ENCODE data around the gene GNL3. TPM values are rescaled to one million over a fixed set of nuclear protein-coding genes. Genes with fewer than 3 reads are reported as not detected.
A peak's percentile ranks its signal among the peaks of the same experiment; 100 is the strongest.

GNL3 gene
- total RNA-seq = 100 to 1,000 TPM; 167 to 172 TPM

GRCh38 chr3:52685709-52686691, at the start of gene GNL3, which contains the start of gene PBRM1:
Gene GNL3 (plus strand): TSS chr3:52686032. CDS start chr3:52686093, 61 bp downstream.
Gene PBRM1 (minus strand): TSS chr3:52685913.
- ChIA-PET POLR2A (interaction anchor here (0.9 to 3.2 kb wide), 8 partner anchors 10 to 408 kb away, joined by 3 to 25 read pairs (median 4); partner anchors contain the start of genes GLT8D1, SPCS1, UQCC5 and WDR82), CTCF (interaction anchor here (2.1 kb wide), 1 partner anchor 15 kb away, joined by 11 read pairs; no protein-coding TSS in a partner anchor)
- Mint-ChIP-seq H3K4me1 (ENCODE audit: low read depth) (peaks cover 72% of the 10 kb centered on the region), H3K36me3 (peaks cover 60% of the 10 kb centered on the region), H3K27ac (peak within 1 kb of the TSS; percentile 96), H3K9me3 (no peaks in the 10 kb centered on the region), H3K4me3 (peak within 1 kb of the TSS; percentile 91), H3K27me3 (no peaks in the 10 kb centered on the region)
- intact Hi-C loops (cut with micrococcal nuclease) = loop anchor here (1.0 to 10.0 kb wide), 5 partner anchors 15 to 359 kb away; partner anchors contain the start of genes NISCH, SFMBT1, SPCS1 and UQCC5
- DNase-seq = peak; percentile 96

- intact Hi-C loops (cut with micrococcal nuclease) = no loop called here
- Mint-ChIP-seq H3K27ac (no peak overlapping the region), H3K27me3 (no peaks in the 10 kb centered on the region), H3K9me3 (no peaks in the 10 kb centered on the region), H3K36me3 (peaks cover 25% of the 10 kb centered on the region), H3K4me1 (ENCODE audit: low read depth) (no peaks in the 10 kb centered on the region), H3K4me3 (no peak overlapping the region)
- POLR2A ChIA-PET = no interaction called here
- no peak for DNase-seq
- CTCF ChIA-PET = no interaction called here
Observed at GRCh38 chr3:52636673-52637072, 49.2 kb upstream of the GNL3 start.

GRCh38 chr3:52645549-52645948, 40.3 kb upstream of the GNL3 start:
- peaks cover 3% of the 10 kb centered on the region for H3K4me1 Mint-ChIP-seq (ENCODE audit: low read depth)
- no peak overlapping the region for H3K27ac Mint-ChIP-seq
- H3K4me3 Mint-ChIP-seq = no peak overlapping the region
- intact Hi-C loops (cut with micrococcal nuclease) = no loop called here
- H3K9me3 Mint-ChIP-seq = no peaks in the 10 kb centered on the region
- POLR2A ChIA-PET = interaction anchor here (0.7 kb wide), 1 partner anchor 86 kb away, joined by 7 read pairs; no protein-coding TSS in a partner anchor
- H3K27me3 Mint-ChIP-seq = no peaks in the 10 kb centered on the region
- H3K36me3 Mint-ChIP-seq = peaks cover 48% of the 10 kb centered on the region
- no peak for DNase-seq
- CTCF ChIA-PET = no interaction called here

- H3K27ac Mint-ChIP-seq = no peak overlapping the region
- ChIA-PET POLR2A (no interaction called here), CTCF (no interaction called here)
- no peak overlapping the region for H3K4me3 Mint-ChIP-seq
- intact Hi-C loops (cut with micrococcal nuclease) = no loop called here
- peaks cover 51% of the 10 kb centered on the region for H3K36me3 Mint-ChIP-seq
- no peak for DNase-seq
- no peaks in the 10 kb centered on the region for H3K9me3 Mint-ChIP-seq
- no peaks in the 10 kb centered on the region for H3K27me3 Mint-ChIP-seq
- H3K4me1 Mint-ChIP-seq (ENCODE audit: low read depth) = peaks cover 8% of the 10 kb centered on the region
Observed at GRCh38 chr3:52649461-52650210, 36.2 kb upstream of the GNL3 start.

- POLR2A ChIA-PET = no interaction called here
- Mint-ChIP-seq H3K9me3 (no peaks in the 10 kb centered on the region), H3K27ac (peak overlapping the region; percentile 18), H3K4me1 (ENCODE audit: low read depth) (peaks cover 8% of the 10 kb centered on the region), H3K36me3 (peaks cover 49% of the 10 kb centered on the region), H3K27me3 (no peaks in the 10 kb centered on the region), H3K4me3 (no peak overlapping the region)
- no peak for DNase-seq
- intact Hi-C loops (cut with micrococcal nuclease) = no loop called here
- CTCF ChIA-PET = interaction anchor here (1.2 kb wide), 1 partner anchor 31 kb away, joined by 4 read pairs; no protein-coding TSS in a partner anchor
Observed at GRCh38 chr3:52650439-52650838, 35.4 kb upstream of the GNL3 start.

GRCh38 chr3:52651592-52651991, 34.2 kb upstream of the GNL3 start:
- CTCF ChIA-PET = no interaction called here
- Mint-ChIP-seq H3K27me3 (no peaks in the 10 kb centered on the region), H3K4me1 (ENCODE audit: low read depth) (peaks cover 16% of the 10 kb centered on the region), H3K27ac (no peak overlapping the region), H3K9me3 (no peaks in the 10 kb centered on the region), H3K4me3 (no peak overlapping the region), H3K36me3 (peaks cover 50% of the 10 kb centered on the region)
- POLR2A ChIA-PET = no interaction called here
- no peak for DNase-seq
- intact Hi-C loops (cut with micrococcal nuclease) = no loop called here

- ChIA-PET CTCF (no interaction called here), POLR2A (no interaction called here)
- no peaks in the 10 kb centered on the region for H3K9me3 Mint-ChIP-seq
- no peak for DNase-seq
- intact Hi-C loops (cut with micrococcal nuclease) = no loop called here
- H3K4me3 Mint-ChIP-seq = no peak overlapping the region
- peak overlapping the region; percentile 30 for H3K27ac Mint-ChIP-seq
- no peaks in the 10 kb centered on the region for H3K27me3 Mint-ChIP-seq
- H3K36me3 Mint-ChIP-seq = peaks cover 38% of the 10 kb centered on the region
- H3K4me1 Mint-ChIP-seq (ENCODE audit: low read depth) = peaks cover 11% of the 10 kb centered on the region
Observed at GRCh38 chr3:52655895-52656294, 29.9 kb upstream of the GNL3 start.

GRCh38 chr3:52660046-52660445, 25.8 kb upstream of the GNL3 start:
- CTCF ChIA-PET = no interaction called here
- no peaks in the 10 kb centered on the region for H3K9me3 Mint-ChIP-seq
- no peaks in the 10 kb centered on the region for H3K27me3 Mint-ChIP-seq
- DNase-seq = no peak
- H3K36me3 Mint-ChIP-seq = peaks cover 41% of the 10 kb centered on the region
- POLR2A ChIA-PET = no interaction called here
- no peak overlapping the region for H3K4me3 Mint-ChIP-seq
- H3K27ac Mint-ChIP-seq = no peak overlapping the region
- peaks cover 12% of the 10 kb centered on the region for H3K4me1 Mint-ChIP-seq (ENCODE audit: low read depth)
- intact Hi-C loops (cut with micrococcal nuclease) = no loop called here

- H3K27ac Mint-ChIP-seq = no peak overlapping the region
- H3K4me1 Mint-ChIP-seq (ENCODE audit: low read depth) = peaks cover 5% of the 10 kb centered on the region
- CTCF ChIA-PET = no interaction called here
- H3K4me3 Mint-ChIP-seq = no peak overlapping the region
- no peak for DNase-seq
- intact Hi-C loops (cut with micrococcal nuclease) = no loop called here
- H3K9me3 Mint-ChIP-seq = no peaks in the 10 kb centered on the region
- POLR2A ChIA-PET = no interaction called here
- peaks cover 31% of the 10 kb centered on the region for H3K36me3 Mint-ChIP-seq
- no peaks in the 10 kb centered on the region for H3K27me3 Mint-ChIP-seq
Observed at GRCh38 chr3:52663098-52663497, 22.7 kb upstream of the GNL3 start.

GRCh38 chr3:52670621-52671521, 15.0 kb upstream of the GNL3 start:
- CTCF ChIA-PET = interaction anchor here (1.1 to 2.2 kb wide), 3 partner anchors 11 to 18 kb away, joined by 4 to 12 read pairs (median 11); partner anchors contain the start of genes GNL3 and PBRM1

GRCh38 chr3:52671676-52672075, 14.2 kb upstream of the GNL3 start:
- POLR2A ChIA-PET = interaction anchor here (0.6 to 2.9 kb wide), 7 partner anchors 10 to 463 kb away, joined by 3 to 40 read pairs (median 8); partner anchors contain the start of genes GLT8D1, GNL3, PBRM1 and SPCS1
- Mint-ChIP-seq H3K4me1 (ENCODE audit: low read depth) (peaks cover 46% of the 10 kb centered on the region), H3K36me3 (peaks cover 38% of the 10 kb centered on the region), H3K4me3 (peak overlapping the region; percentile 51), H3K9me3 (no peaks in the 10 kb centered on the region), H3K27ac (peak overlapping the region; percentile 82), H3K27me3 (no peaks in the 10 kb centered on the region)
- DNase-seq = peak; percentile 24
- CTCF ChIA-PET = interaction anchor here (0.6 to 2.2 kb wide), 4 partner anchors 10 to 221 kb away, joined by 4 to 12 read pairs (median 9); partner anchors contain the start of genes GNL3 and PBRM1
- intact Hi-C loops (cut with micrococcal nuclease) = loop anchor here (1.0 to 5.0 kb wide), 4 partner anchors 11 to 394 kb away; partner anchors contain the start of genes GNL3 and WDR82

More at GRCh38 chr3:52670621-52671521, 15.0 kb upstream of the GNL3 start:
- POLR2A ChIA-PET = interaction anchor here (0.8 to 2.9 kb wide), 8 partner anchors 9 to 135 kb away, joined by 3 to 40 read pairs (median 8); partner anchors contain the start of genes GLT8D1, GNL3, PBRM1 and SPCS1
- Mint-ChIP-seq H3K9me3 (no peaks in the 10 kb centered on the region), H3K27me3 (no peaks in the 10 kb centered on the region), H3K36me3 (peaks cover 33% of the 10 kb centered on the region), H3K4me3 (peak overlapping the region; percentile 51), H3K4me1 (ENCODE audit: low read depth) (peaks cover 42% of the 10 kb centered on the region), H3K27ac (peak overlapping the region; percentile 82)
- intact Hi-C loops (cut with micrococcal nuclease) = loop anchor here (1.0 to 5.0 kb wide), 4 partner anchors 11 to 394 kb away; partner anchors contain the start of genes GNL3 and WDR82
- DNase-seq = peak; percentile 84

All from activated CD4-positive, alpha-beta memory T cell treated with anti-CD3 and anti-CD28 coated beads for 36 hours (primary cell).